Measurements from ENCODE around the gene MGRN1. TPM values are rescaled to one million over a fixed set of nuclear protein-coding genes. Genes with fewer than 3 reads are reported as not detected.

Gene MGRN1
- total RNA-seq, 1 experiment from 2014 or later, result 72.3 TPM

- DNase-seq, result no peak
- Histone ChIP-seq H3K9me3 (0 out of 2 replicates have a peak, but pooled peaks cover 4% of the 10 kb centered on the region), H3K36me3 (ENCODE audit: control insufficient read depth, insufficient read depth, low read length) (no peaks in the 10 kb centered on the region), H3K27me3 (replicated peaks; ENCODE audit: control insufficient read depth, insufficient read depth, low read length) (no peaks in the 10 kb centered on the region), H3K4me3 (ENCODE audit: low read depth, low read length) (no peak overlapping the region), H3K4me1 (no peaks in the 10 kb centered on the region)
- CTCF ChIA-PET, result no interaction called here
- no peak for TF ChIP-seq CTCF (IDR thresholded peaks at IDR 0.05; ENCODE audit: insufficient read depth in 1 of 2, low read depth in 1 of 2, low read length in 1 of 2, severe bottlenecking in 1 of 2, unreplicated experiment in 1 of 2)
- Mint-ChIP-seq H3K36me3 (ENCODE audit: insufficient read depth, unreplicated experiment) (peaks cover 25% of the 10 kb centered on the region), H3K9me3 (ENCODE audit: unreplicated experiment) (no peaks in the 10 kb centered on the region), H3K27ac (ENCODE audit: unreplicated experiment) (no peak overlapping the region), H3K4me1 (ENCODE audit: low read depth, unreplicated experiment) (no peaks in the 10 kb centered on the region), H3K4me3 (ENCODE audit: unreplicated experiment) (no peak overlapping the region), H3K27me3 (ENCODE audit: insufficient read depth, unreplicated experiment) (no peaks in the 10 kb centered on the region)
- intact Hi-C loops (cut with micrococcal nuclease; ENCODE audit: unreplicated experiment), result no loop called here
- BruUV-seq (replicated peaks), result no TSS peak
- POLR2A ChIA-PET, result no interaction called here
Observed at GRCh38 chr16:4636196-4636595, 11.6 kb downstream of the MGRN1 start.

- Mint-ChIP-seq H3K27ac (ENCODE audit: unreplicated experiment) (no peak overlapping the region), H3K36me3 (ENCODE audit: insufficient read depth, unreplicated experiment) (peaks cover 13% of the 10 kb centered on the region), H3K27me3 (ENCODE audit: insufficient read depth, unreplicated experiment) (no peaks in the 10 kb centered on the region), H3K4me3 (ENCODE audit: unreplicated experiment) (no peak overlapping the region), H3K9me3 (ENCODE audit: unreplicated experiment) (no peaks in the 10 kb centered on the region), H3K4me1 (ENCODE audit: low read depth, unreplicated experiment) (no peaks in the 10 kb centered on the region)
- DNase-seq, result no peak
- Histone ChIP-seq H3K4me1 (no peaks in the 10 kb centered on the region), H3K27me3 (replicated peaks; ENCODE audit: control insufficient read depth, insufficient read depth, low read length) (no peaks in the 10 kb centered on the region), H3K4me3 (ENCODE audit: low read depth, low read length) (no peak overlapping the region), H3K36me3 (ENCODE audit: control insufficient read depth, insufficient read depth, low read length) (no peaks in the 10 kb centered on the region), H3K9me3 (no peaks in the 10 kb centered on the region)
- intact Hi-C loops (cut with micrococcal nuclease; ENCODE audit: unreplicated experiment), result no loop called here
- TF ChIP-seq CTCF (IDR thresholded peaks at IDR 0.05; ENCODE audit: insufficient read depth in 1 of 2, low read depth in 1 of 2, low read length in 1 of 2, severe bottlenecking in 1 of 2, unreplicated experiment in 1 of 2), result no peak
- CTCF ChIA-PET, result no interaction called here
- POLR2A ChIA-PET, result no interaction called here
- no TSS peak for BruUV-seq (replicated peaks)
Observed at GRCh38 chr16:4637501-4638166, 13.0 kb downstream of the MGRN1 start.

GRCh38 chr16:4639899-4640509, 15.4 kb downstream of the MGRN1 start:
- H3K27ac Mint-ChIP-seq (ENCODE audit: unreplicated experiment), result no peak overlapping the region
- CTCF ChIA-PET, result interaction anchor here (1.5 kb wide), 1 partner anchor 10 kb away, joined by 3 read pairs; no protein-coding TSS in a partner anchor

More at GRCh38 chr16:4639899-4640509, 15.4 kb downstream of the MGRN1 start:
- no TSS peak for BruUV-seq (replicated peaks)
- no peak overlapping the region for H3K4me3 ChIP-seq (ENCODE audit: low read depth, low read length)
- H3K4me1 ChIP-seq, result no peaks in the 10 kb centered on the region
- intact Hi-C loops (cut with micrococcal nuclease; ENCODE audit: unreplicated experiment), result no loop called here
- H3K36me3 ChIP-seq (ENCODE audit: control insufficient read depth, insufficient read depth, low read length), result no peaks in the 10 kb centered on the region
- no peaks in the 10 kb centered on the region for H3K9me3 Mint-ChIP-seq (ENCODE audit: unreplicated experiment)
- H3K9me3 ChIP-seq, result no peaks in the 10 kb centered on the region
- H3K27me3 Mint-ChIP-seq (ENCODE audit: insufficient read depth, unreplicated experiment), result no peaks in the 10 kb centered on the region
- no peak overlapping the region for H3K4me3 Mint-ChIP-seq (ENCODE audit: unreplicated experiment)
- H3K27me3 ChIP-seq (replicated peaks; ENCODE audit: control insufficient read depth, insufficient read depth, low read length), result no peaks in the 10 kb centered on the region
- POLR2A ChIA-PET, result no interaction called here
- TF ChIP-seq CTCF (IDR thresholded peaks at IDR 0.05; ENCODE audit: insufficient read depth in 1 of 2, low read depth in 1 of 2, low read length in 1 of 2, severe bottlenecking in 1 of 2, unreplicated experiment in 1 of 2), result no peak
- peaks cover 19% of the 10 kb centered on the region for H3K36me3 Mint-ChIP-seq (ENCODE audit: insufficient read depth, unreplicated experiment)
- DNase-seq, result no peak
- no peaks in the 10 kb centered on the region for H3K4me1 Mint-ChIP-seq (ENCODE audit: low read depth, unreplicated experiment)
